ENCODE data around the gene APOL1. TPM values are rescaled to one million over a fixed set of nuclear protein-coding genes. Genes with fewer than 3 reads are reported as not detected.
"Not testable (repeated sequence)": the region's sequence is repeated elsewhere in the genome, so short reads cannot be mapped to it uniquely, and the experiment has no call there.

Gene APOL1
- total RNA-seq, 4 donors from 2014 or later: 19.0 to 48.8 (median 28.0) TPM

DNA sequence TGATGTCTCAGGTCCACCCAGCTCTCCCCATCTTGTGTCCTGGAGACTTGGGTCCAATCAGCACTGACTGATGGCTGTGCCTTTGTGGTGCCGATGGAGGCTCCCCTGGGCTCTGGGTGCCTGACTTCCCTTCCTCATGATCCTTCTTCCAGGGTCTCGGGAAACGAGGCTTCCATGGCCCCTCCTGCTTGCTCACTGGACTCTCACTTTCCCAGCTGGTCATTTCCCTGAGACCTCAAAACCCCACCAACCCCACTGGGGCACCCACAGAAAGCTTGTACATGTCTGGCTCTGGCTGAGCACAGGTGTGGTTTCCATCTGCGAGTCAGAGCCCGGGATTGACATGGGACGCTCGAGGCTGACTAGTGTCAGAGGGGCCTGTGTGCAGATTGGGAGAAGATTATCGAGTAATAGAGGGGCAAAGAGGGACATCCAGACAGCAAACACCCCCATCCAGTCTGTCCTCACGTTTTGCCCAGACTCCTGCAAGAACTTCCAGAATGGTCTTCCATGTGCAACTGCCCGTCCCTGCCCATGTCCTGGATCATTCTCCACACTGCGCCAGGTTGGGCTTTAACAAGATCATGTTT, 15.1 kb downstream of the APOL1 start:
- H3K27ac ChIP-seq (replicated peaks in 1 of 4): no peak overlapping the region
- TF ChIP-seq EP300 (IDR thresholded peaks at IDR 0.05) (no peak), POLR2A (IDR thresholded peaks at IDR 0.05; ENCODE audit: low read depth) (no peak)
- TF ChIP-seq, protein P1, sequence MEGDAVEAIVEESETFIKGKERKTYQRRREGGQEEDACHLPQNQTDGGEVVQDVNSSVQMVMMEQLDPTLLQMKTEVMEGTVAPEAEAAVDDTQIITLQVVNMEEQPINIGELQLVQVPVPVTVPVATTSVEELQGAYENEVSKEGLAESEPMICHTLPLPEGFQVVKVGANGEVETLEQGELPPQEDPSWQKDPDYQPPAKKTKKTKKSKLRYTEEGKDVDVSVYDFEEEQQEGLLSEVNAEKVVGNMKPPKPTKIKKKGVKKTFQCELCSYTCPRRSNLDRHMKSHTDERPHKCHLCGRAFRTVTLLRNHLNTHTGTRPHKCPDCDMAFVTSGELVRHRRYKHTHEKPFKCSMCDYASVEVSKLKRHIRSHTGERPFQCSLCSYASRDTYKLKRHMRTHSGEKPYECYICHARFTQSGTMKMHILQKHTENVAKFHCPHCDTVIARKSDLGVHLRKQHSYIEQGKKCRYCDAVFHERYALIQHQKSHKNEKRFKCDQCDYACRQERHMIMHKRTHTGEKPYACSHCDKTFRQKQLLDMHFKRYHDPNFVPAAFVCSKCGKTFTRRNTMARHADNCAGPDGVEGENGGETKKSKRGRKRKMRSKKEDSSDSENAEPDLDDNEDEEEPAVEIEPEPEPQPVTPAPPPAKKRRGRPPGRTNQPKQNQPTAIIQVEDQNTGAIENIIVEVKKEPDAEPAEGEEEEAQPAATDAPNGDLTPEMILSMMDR (IDR thresholded peaks at IDR 0.05): no peak
- intact Hi-C loops (cut with DNase I): no loop called here
- H3K4me3 ChIP-seq: no peak overlapping the region
- peaks cover 9 to 36% (median 30%) of the 10 kb centered on the region in 4 donors for H3K36me3 ChIP-seq
- no peak for DNase-seq (ENCODE audit: extremely low spot score)
- no peaks in the 10 kb centered on the region for H3K9me3 ChIP-seq
- no peaks in the 10 kb centered on the region for H3K4me1 ChIP-seq
- 92% methylated on average over 11 of the region's 11 CpGs for WGBS
- no peaks in the 10 kb centered on the region for H3K27me3 ChIP-seq

DNA sequence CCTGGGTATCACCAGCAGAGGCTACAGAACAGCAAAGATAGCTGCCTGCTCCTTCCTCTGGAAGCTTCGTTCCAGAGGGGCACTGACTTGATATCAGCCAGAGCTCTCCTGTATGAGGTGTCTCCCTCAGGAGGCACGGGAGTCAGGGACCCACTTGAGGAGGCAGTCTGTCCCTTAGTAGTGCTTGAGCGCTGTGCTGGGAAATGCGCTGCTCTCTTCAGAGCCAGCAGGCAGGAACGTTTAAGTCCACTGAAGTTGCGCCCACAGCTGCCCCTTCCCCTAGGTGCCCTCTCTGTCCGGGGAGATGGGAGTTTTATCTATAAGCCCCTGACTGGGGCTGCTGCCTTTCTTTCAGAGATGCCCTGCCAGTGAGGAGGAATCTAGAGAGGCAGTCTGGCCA, 18.3 kb downstream of the APOL1 start:
- DNase-seq (ENCODE audit: extremely low spot score); intact Hi-C loops (cut with DNase I); H3K9me3 ChIP-seq; H3K4me3 ChIP-seq; H3K4me1 ChIP-seq; H3K27me3 ChIP-seq; H3K27ac ChIP-seq (replicated peaks in 1 of 4): not testable (repeated sequence)
- 80% methylated on average over 7 of the region's 7 CpGs for WGBS
- H3K36me3 ChIP-seq: peaks cover 0 to 12% (median 10%) of the 10 kb centered on the region in 4 donors

DNA sequence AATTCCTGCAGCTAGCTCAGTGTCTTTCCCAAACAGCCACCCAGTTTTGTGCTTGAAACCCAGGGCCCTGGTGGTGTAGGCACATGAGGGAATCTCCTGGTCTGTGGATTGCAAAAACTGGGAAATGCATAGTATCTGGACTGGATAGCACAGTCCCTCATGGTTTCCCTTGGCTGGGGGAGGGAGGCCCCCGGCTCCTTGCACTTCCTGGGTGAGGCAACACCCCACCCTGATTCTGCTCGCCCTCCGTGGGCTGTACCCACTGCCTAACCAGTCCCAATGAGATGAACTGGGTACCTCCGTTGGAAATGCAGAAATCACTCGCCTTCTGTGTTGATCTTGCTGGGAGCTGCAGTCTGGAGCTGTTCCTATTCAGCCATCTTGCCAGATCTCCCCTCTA, 19.0 kb downstream of the APOL1 start:
- H3K4me1 ChIP-seq; intact Hi-C loops (cut with DNase I); DNase-seq (ENCODE audit: extremely low spot score); H3K9me3 ChIP-seq; H3K27me3 ChIP-seq; H3K27ac ChIP-seq (replicated peaks in 1 of 4); H3K36me3 ChIP-seq; H3K4me3 ChIP-seq: not testable (repeated sequence)
- 93% methylated on average over 5 of the region's 5 CpGs for WGBS

DNA sequence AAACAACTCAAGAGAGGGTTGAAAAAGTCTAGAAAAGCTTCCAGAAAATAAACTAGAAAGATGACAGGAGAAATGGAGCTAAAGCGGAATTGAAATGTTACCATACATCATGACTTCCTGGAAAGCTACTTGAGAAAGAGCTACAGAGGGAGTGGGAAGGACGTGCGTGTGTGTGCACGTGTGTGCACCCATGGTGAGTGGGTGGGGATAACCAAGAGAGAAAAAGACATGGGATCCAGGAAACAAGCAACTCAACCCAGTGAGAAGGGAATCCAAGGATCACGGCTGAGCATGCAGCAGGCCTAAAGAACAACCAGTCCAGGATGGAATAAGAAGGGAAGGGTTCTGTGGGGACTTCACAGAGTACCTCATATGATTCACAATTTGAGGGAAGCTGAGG, 21.6 kb downstream of the APOL1 start:
- no peaks in the 10 kb centered on the region for H3K9me3 ChIP-seq
- no peak overlapping the region for H3K4me3 ChIP-seq
- TF ChIP-seq EP300 (IDR thresholded peaks at IDR 0.05) (no peak), POLR2A (IDR thresholded peaks at IDR 0.05; ENCODE audit: low read depth) (no peak), POLR2AphosphoS5 (IDR thresholded peaks at IDR 0.05) (no peak)
- TF ChIP-seq, protein P1 (IDR thresholded peaks at IDR 0.05): no peak
- no peak overlapping the region for H3K27ac ChIP-seq (replicated peaks in 1 of 4)
- no peaks in the 10 kb centered on the region for H3K27me3 ChIP-seq
- peaks cover 9 to 19% (median 14%) of the 10 kb centered on the region in 4 donors for H3K4me1 ChIP-seq
- WGBS: 74% methylated on average over 5 of the region's 5 CpGs
- no peak for DNase-seq (ENCODE audit: extremely low spot score)
- H3K36me3 ChIP-seq: peaks cover 0 to 5% (median 0%) of the 10 kb centered on the region in 4 donors
- intact Hi-C loops (cut with DNase I): no loop called here

DNA sequence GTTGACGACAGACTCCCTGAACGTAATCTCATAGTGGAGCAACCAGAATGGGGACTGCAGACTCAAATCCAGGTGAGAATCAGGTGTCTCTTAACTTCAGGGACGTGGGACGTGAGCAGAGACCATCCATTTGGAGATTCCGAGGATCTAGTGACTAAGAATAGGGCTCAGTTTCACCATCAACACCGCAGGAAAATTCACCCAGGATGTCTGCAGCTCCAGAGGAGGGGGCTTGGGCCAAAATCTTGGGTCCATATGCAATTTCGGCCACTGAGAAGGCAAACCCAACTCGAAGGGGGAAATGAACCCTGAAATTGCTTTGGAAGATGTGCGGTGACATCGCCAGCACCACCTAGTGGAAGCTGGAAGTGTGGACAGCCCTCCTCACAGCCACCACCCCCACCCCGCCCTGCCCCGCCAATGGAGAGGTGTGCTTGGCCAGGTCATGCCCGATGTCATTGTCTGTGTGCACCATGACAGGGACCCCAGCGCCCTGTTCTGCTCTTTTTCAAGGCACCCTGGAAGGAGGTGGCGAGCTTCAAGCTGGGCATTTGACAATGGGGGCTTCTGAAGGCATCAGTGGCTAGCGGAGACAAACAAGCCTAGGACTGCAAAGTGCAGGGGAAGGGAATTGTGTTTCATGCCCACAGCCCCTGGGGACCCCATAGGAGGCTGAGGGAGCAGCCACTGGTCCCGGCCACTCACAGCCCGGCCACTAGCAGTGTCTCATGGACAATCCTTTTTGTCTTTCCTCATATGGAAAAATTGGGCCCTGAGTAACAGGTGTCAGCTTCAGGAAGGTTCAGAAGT, 24.8 kb downstream of the APOL1 start:
- Histone ChIP-seq H3K36me3 (peaks cover 15 to 37% (median 23%) of the 10 kb centered on the region in 4 donors), H3K9me3 (no peaks in the 10 kb centered on the region), H3K27ac (replicated peaks in 1 of 4) (peak overlapping the region in 3 of 4 donors; percentile 53 to 70 (median 65)), H3K4me1 (peaks cover 11 to 42% (median 26%) of the 10 kb centered on the region in 4 donors), H3K4me3 (no peak overlapping the region), H3K27me3 (no peaks in the 10 kb centered on the region)
- 36% methylated on average over 15 of the region's 18 CpGs for WGBS
- TF ChIP-seq POLR2AphosphoS5 (IDR thresholded peaks at IDR 0.05) (peak in 1 of 2 donors; percentile 52), EP300 (IDR thresholded peaks at IDR 0.05) (no peak), POLR2A (IDR thresholded peaks at IDR 0.05; ENCODE audit: low read depth) (no peak)
- TF ChIP-seq, protein P1 (IDR thresholded peaks at IDR 0.05): peak; percentile 77 to 89 (median 79)
- DNase-seq (ENCODE audit: extremely low spot score): no peak
- intact Hi-C loops (cut with DNase I): loop anchor here (5.0 kb wide), 2 partner anchors 35 to 85 kb away; no protein-coding TSS in a partner anchor
